GM21381 (cell line): ENCODE measurements around the gene ELOVL1.
A peak's percentile ranks its signal among the peaks of the same experiment; 100 is the strongest.

Experiments used
- ATAC-seq: cut with Tn5 transposase; IDR thresholded peaks from one replicate; pipeline ENCODE4 v1.9.1; 2021; ENCODE audit warnings: mild to moderate bottlenecking, moderate library complexity; ENCODE audit not compliant: unreplicated experiment

ELOVL1 gene

DNA sequence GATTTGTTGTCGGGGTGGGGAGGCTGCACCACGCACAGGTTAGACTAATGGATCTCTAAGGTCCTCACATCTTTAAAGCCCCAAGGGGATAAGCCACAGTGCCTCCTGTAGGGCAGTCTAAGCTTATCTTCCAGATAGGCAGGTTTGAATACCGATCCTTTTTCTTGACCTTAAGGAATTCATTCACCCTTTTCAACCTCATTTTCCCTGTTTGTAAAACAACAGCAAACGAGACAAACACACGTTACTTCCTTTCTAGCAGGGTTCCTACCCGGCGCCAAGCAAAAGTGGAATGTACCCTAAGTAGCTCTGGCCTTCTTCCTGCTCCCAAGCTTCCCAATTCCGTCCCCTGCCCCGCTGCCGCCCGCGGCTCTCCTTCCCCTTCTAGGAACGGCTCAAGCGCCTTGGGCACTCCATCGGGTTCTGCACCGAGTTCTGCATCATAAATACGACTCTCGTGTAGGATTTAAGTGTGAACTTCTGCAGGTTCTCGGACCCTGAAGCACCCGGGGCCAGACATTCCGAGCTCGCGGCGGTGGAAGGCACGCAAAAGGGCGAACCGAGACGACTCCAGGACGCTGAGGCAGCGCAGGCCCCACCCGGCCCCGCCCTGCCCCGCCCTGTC is 9.6 kb downstream of the ELOVL1 start:
- ATAC-seq = peak; percentile 3

DNA sequence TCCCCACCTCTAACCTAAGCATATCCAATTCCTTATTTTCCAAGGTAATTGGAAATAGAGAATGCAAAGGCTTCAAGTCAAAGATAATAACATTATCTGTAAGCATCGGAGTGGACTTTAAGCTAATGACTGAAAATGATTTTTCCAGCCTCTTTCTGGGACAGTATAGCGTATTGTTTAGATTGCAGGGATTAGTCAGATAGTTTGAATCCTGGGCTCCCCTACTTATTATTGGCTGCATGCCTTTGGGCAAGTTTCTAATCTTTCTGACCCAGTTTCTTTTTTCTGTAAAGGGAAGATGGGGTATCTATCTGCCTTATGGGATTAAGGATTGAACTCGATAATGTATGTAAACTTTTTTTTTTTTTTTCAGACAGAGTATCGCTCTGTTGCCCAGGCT is 10.6 kb downstream of the ELOVL1 start:
- no peak for ATAC-seq

GRCh38 chr1:43354936-43355335 is 12.9 kb downstream of the ELOVL1 start:
- ATAC-seq = no peak

- ATAC-seq = no peak
Measured at GRCh38 chr1:43354471-43354870, 13.3 kb downstream of the ELOVL1 start.

GRCh38 chr1:43352881-43353280 is 14.9 kb downstream of the ELOVL1 start:
- ATAC-seq = no peak

DNA sequence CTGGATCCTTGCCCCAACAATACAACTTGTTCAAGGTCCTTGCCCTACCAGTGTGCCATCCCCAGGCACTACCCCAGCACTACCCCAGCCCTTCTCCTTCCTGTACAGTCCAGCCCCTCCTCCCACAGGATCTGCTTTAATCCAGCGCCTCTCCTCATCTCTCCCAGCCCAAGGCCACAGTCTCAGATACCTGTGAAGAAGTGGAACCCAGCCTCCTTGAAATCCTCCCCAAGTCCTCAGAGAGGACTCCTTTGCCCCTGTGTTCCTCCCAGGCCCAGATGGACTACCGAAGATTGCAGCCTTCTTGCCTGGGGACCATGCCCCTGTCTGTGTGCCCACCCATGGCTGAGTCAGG is 15.5 kb downstream of the ELOVL1 start:
- ATAC-seq = no peak

DNA sequence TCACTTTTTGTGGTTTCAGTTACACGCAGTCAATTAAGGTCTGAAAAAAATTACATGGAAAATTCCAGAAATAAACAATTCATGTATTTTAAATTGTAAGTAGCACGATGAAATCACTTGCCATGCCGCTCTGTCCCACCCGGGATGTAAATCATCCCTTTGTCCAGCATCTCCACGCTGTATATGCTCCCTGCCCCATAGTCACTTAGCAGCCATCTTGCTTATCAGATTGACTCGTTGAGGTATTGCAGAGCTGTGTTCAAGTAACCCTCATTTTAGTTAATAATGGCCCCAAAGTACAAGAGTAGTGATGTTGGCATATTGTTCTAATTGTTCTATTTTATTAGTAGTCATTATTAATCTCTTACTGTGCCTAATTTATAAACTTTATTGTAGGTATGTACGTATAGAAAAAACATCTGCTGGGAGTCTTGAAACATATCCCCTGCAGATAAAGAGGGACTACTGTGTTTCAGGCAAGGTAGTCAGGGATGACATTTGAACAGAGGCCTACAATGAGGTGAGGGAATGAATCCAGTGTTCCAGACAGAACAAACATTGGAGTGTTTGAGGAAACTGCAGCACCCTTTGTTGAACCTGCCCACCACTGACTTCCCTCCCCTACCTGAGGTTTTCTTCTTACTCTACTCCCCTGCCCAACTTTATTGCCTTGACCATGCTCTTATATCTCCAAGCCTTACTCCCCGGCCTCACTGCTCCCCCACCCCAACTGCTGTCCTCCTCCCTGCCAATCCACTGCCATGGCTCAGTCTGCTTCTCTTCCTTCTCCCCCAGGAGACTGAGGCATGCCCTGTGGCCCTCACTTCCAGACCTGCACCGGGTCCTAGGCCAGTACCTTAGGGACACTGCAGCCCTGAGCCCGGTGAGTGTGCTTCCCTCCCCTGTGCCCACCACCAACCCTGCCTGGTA is 16.1 kb downstream of the ELOVL1 start:
- no peak for ATAC-seq

DNA sequence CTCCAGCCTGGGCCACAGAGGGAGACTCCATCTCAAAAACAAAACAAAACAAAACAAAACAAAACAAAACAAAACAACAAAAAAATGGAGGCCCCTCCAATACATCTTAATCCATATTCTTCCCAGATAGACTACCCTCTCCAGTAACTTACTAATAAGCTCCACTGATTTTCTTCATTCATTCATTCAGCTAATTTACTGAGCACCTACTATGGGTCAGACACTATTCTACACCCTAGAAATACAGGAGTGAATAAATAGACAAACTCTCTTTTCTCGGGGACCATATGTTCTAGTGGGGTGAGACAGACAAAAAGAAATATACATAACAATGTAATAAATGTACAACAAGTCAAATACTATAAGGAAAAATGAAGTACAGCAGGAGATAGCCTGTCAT is 16.8 kb downstream of the ELOVL1 start:
- no peak for ATAC-seq

GRCh38 chr1:43349594-43350306 is 18.1 kb downstream of the ELOVL1 start:
- ATAC-seq = no peak

- no peak for ATAC-seq
Measured at GRCh38 chr1:43348809-43349593, 18.8 kb downstream of the ELOVL1 start.

DNA sequence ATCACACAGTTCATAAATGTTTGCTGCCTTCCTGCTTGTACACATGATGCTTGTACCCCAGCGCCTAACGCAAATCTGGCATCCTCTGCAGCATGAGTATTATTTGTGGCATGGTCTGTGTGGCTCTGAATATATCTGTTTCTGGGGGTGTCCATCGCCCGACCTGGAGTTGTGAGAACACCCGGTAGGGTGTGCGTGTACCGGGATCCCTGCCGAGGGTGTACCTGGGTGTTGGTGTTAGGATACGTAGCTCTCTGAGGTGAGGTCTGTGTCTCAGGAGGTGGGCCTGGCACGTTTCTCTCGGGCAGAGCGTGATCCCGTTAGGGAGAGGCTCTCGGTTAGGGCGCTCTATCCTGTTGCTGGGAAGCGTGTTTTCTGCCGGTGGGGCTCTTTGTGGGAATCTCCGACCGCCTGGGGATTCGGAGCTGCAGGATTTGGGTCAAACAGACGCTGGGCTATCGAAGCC is 19.4 kb downstream of the ELOVL1 start:
- no peak for ATAC-seq

- no peak for ATAC-seq
Measured at GRCh38 chr1:43346636-43347035, 21.2 kb downstream of the ELOVL1 start.

DNA sequence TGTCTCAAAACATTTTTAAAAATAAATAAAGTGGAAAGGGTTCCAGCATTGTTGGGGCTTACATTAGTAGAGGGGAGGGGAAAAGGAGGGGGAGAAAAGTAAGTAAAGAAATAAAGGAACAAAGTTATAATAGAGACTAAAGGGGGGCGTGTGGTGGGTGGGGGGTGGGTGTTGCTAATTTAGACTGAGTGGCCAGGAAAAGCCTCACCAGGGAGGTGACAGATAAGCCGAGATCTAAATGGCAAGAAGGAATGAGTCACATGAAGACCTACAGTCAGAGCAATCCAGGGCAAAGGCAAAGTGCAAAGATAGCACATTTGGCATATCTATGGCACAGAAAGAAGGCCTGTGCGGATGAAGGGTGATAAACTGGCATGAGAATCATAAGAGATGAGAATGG is 22.7 kb downstream of the ELOVL1 start:
- no peak for ATAC-seq

DNA sequence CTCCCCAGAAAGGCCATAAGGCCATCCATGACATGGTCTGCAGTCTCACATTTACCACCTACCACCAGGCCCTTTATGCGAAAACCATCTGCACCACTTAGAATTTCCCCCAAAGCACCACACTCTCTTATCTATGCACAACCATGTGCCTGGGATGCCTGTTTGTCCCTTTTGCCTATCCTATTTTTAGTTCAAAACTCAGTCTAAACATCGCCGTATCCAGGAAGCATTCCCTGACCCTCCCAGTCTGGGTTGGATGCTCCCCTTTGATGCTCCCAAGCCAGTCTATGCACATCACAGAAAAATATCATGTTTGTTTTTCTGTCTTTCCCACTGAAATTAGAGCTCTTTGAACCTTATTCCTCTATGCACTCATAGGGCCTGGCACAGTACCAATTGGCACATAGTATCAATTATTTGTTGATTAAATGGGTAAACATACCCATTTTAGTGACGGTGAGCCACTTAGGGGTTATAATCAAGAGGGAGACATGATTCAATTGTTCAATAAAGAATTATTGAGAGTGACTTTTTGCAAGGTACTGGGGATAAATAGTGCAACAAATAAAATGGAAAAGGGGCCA is 23.5 kb downstream of the ELOVL1 start:
- ATAC-seq = no peak

GRCh38 chr1:43340559-43340958 is 27.3 kb downstream of the ELOVL1 start:
- ATAC-seq = no peak

DNA sequence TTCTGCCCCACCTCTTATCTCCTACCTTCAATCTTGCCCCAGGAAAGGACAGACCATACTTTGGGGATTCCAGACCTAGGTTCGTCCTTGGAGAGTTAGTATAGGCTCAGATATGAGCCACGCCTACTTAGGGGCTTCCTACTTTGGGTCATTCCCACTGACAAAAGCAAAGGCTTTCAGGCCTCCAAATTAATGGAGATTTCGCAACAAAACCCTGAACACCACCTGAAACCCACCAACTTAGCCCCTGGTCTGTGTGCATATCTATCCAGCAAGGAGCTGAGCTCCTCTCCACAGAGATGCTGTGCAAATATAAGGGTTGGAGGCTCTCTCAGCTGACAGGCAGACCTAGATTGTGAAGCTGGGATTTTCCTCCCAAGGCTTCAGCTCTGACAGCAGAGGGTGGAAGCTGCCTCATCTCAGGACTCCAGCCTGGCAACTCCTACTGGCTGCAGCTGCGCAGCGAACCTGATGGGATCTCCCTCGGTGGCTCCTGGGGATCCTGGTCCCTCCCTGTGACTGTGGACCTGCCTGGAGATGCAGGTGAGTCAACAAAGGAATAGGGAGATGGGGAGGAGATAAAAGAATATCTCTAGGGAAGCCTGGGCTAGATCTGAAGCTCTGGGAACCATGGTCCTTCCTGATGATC is 28.1 kb downstream of the ELOVL1 start:
- no peak for ATAC-seq

- ATAC-seq = no peak
Measured at GRCh38 chr1:43338001-43338400, 29.8 kb downstream of the ELOVL1 start.

DNA sequence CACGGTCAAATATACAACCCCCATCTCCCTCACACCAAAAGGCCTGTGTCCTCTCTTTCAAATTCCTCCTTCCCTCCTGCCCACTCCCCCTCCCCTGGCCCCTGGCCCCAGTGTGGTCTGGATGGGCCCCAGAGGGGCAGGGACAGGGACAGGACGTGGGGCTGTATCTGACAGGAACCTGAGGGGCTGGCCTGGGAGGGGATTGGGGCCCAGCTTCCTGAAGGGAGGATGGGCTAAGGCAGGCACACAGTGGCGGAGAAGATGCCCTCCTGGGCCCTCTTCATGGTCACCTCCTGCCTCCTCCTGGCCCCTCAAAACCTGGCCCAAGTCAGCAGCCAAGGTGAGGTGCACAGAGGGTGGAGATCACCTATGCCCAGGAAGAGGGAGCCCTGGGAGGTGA is 30.2 kb downstream of the ELOVL1 start, which contains the start of gene MPL:
MPL (plus strand) TSS at position 231 of the 400 bp plus-strand sequence; CDS start at position 262, 31 bp downstream.
- no peak for ATAC-seq

DNA sequence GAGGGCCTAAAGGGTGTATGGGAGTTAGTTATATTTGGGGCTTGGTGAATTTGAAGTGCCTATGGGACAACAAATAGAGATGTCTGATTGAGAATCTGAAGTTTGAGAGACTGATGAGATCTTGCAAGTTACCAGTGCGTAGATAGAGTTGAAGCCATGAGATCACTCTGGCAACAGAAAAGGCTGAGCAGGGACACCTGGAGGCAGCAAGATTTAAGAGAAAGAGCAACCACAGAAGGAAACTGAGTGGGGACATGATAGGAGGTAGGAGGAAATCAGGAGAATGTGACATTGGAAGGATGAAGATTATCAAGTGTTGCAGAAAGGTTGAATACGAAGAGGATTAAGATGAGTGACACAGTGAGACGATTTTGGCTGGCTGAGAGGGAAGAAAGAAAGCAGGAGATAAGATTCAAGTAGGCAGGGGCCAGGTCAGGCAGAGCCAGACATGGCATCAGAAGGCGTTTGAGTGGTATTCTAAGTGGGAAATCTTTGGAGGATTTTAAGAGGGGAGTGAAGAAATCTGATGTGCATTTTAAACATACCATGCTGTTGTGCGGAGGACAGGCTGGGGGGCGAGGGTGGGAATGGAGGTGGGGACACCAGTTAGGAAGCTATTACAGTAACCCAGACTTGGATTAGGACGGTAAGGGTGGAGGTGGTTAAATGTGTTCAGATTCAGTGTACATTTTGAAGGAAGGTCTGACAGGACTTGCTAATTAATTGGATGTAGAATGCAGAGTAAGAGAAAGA is 33.2 kb downstream of the ELOVL1 start:
- ATAC-seq = no peak
